Stimulated activated CD4-positive, alpha-beta T cell treated with anti-CD3 and anti-CD28 coated beads, TNF-alpha, amount 100 ng/mL, for 24 hours (primary cell): ENCODE results near the gene FBXO3.
A peak's percentile ranks its signal among the peaks of the same experiment; 100 is the strongest.
"Not testable (repeated sequence)": the region's sequence is repeated elsewhere in the genome, so short reads cannot be mapped to it uniquely, and the experiment has no call there.

ENCODE experiments used
- DNase-seq, 3 experiments: peaks; one replicate each; pipeline ENCODE4 v3.0.0-alpha.2; 2020; ENCODE audit warnings: low read depth in 3 of 3

The FBXO3 gene

DNA sequence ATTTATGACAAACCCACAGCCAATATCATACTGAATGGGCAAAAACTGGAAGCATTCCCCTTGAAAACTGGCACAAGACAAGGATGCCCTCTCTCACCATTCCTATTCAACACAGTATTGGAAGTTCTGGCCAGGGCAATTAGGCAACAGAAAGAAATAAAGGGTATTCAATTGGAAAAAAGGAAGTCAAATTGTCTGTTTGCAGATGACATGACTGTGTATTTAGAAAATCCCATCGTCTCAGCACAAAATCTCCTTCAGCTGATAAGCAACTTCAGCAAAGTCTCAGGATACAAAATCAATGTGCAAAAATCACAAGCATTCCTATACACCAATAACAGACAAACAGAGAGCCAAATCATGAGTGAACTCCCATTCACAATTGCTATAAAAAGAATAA lies 46.8 kb downstream of the FBXO3 start:
- DNase-seq, result not testable (repeated sequence)

GRCh38 chr11:33725496-33725895 lies 48.8 kb downstream of the FBXO3 start:
- DNase-seq, result no peak

DNA sequence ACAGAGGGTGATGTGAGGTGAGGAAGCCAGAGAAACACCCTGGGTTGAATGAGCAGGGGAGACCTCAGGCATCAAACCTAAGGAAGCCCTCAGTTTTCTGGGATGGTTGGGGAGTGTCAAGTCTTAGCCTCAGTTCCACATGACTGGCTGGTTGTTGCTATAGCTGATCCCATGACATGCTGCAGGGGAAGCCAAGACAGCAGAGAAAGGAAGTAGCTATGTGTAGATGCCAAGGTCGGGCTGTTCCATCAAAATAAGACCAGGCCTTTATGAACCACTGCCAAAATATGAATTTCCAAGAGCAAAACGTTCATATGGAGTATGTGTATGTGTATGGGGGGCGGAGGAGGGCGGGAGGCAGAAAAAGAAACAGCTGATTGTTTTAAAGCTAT lies 49.7 kb downstream of the FBXO3 start:
- no peak for DNase-seq

GRCh38 chr11:33723238-33723881 lies 51.0 kb downstream of the FBXO3 start:
- no peak for DNase-seq

- peak in 1 of 3 experiments; percentile 58 for DNase-seq
Observed at GRCh38 chr11:33722590-33723234, 51.6 kb downstream of the FBXO3 start.

- no peak for DNase-seq
Observed at GRCh38 chr11:33721984-33722383, 52.3 kb downstream of the FBXO3 start.

DNA sequence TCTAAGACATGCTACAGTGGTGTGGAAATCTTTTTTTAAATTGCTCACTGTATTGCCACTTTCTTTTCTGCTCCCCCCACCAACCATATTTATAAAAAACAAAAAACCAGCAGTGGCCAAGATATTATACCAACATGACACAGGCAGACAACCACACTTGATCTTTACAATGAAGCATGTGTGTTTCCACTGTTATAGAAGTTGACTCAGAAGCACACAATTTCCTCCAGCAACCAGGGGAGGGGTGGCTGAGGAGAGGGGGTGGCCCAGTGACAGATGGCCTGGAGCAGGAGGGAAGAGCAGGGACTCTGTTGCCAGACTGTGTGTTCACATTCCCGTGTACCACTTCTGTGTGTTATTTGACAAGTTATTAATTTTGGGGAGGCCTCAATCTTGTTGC lies 52.9 kb downstream of the FBXO3 start:
- DNase-seq, result no peak

DNA sequence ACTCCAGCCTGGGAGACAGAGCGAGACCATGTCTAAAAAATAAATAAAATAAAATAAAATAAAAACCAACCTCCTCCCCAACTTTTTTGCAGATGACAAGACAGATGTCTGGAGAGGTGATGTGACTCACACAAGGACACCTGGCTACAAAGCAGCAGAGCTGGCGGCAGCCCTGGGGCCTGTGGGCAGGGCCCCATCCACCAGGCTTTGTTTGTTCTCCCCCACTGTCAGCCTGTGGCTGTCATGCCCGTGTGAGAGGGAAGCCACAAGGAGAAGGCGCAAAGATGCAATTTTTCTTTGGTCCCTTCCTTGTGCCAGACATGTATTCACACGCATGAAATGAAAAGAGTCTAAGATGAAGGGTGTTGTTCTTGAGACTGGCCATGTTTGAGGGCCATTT lies 54.7 kb downstream of the FBXO3 start:
- no peak for DNase-seq

DNA sequence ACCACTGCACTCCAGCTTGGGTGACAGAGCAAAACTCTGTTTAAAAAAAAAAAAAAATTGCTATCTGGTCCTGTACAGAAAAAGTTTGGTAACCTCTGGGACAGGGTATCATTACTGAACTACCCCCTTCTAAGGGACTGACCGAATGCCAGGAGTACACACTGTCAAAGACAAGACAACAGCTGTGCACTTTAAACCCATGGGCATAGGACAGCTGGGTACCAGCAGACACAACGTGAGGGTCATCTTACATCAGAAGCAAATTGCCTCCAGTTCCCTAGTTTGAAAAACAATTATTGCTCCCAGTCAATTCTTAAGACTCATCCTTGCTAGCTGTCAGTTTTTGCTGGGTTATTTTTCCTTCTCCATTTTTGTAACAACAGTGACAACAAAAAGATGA lies 55.9 kb downstream of the FBXO3 start:
- no peak for DNase-seq

- DNase-seq, result no peak
Observed at GRCh38 chr11:33716243-33716642, 58.1 kb downstream of the FBXO3 start.

DNA sequence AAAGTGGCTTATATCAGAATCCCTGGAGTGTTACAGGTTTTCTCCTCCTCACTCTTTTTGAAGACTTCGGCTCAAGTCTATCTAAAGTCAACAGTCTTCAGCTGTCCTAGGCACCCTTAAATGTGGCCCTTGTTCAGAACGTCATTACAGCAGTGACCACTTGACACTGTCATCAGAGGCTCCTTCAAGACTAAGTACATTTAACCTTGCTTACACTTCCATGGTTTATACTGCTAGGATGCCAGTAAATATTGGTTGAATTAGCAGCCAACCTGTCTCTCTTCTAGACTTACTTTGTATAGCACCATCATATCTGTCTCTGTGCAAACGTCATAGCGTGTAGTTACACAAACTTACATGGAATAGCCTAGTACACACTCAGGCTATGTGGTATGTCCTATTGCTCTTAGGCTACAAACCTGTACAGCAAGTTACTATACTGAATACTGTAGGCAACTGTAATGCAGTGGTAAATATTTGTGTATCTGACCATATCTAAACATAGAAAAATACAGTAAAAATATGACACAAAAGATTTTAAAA lies 60.4 kb downstream of the FBXO3 start:
- no peak for DNase-seq

GRCh38 chr11:33713151-33713855 lies 61.0 kb downstream of the FBXO3 start:
- DNase-seq, result no peak

DNA sequence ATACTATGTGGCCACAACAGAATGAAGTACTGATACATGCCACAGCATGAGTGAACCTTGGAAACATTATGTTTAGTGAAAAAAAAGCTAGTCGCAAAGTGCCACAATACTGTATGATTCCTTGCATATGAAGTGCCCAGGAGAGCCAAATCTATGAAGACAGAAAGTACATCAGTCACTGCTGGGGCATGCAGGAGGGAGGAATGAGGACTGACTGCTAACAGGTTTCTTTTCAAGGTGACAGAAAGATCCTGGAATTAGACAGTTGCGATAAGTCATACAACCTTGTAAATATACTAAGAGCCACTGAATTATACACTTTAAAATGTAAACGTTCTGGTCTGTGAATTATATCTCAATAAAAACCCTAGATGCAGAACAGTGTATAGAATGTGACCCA lies 61.9 kb downstream of the FBXO3 start:
- no peak for DNase-seq

- no peak for DNase-seq
Observed at GRCh38 chr11:33709466-33709865, 64.9 kb downstream of the FBXO3 start.

GRCh38 chr11:33708985-33709384 lies 65.3 kb downstream of the FBXO3 start:
- no peak for DNase-seq

DNA sequence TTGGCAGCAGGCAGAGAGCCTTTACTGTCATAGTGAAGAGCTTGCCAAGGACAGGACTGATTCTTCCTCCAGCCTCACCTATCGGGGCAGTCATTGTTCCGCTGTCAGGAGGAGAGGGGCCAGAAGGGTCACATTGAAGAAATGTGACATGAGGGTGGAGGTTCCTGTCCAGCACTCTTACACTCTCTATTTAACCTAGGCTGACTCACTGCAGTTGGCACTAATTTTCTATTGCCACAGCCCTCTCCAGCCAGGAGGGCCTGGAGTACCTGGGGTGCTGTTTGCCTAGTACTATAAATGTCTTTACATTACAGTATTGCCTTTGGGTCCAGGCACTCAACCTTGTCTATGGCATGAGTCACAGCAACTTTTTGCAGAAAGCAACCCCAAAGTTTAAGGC lies 66.5 kb downstream of the FBXO3 start:
- not testable (repeated sequence) for DNase-seq

- DNase-seq, result no peak
Observed at GRCh38 chr11:33706966-33707365, 67.4 kb downstream of the FBXO3 start.

GRCh38 chr11:33706546-33706945 lies 67.8 kb downstream of the FBXO3 start:
- no peak for DNase-seq

- DNase-seq, result no peak
Observed at GRCh38 chr11:33704240-33705002, 69.9 kb downstream of the FBXO3 start.

- no peak for DNase-seq
Observed at GRCh38 chr11:33703788-33704187, 70.5 kb downstream of the FBXO3 start.

GRCh38 chr11:33703234-33703633 lies 71.1 kb downstream of the FBXO3 start:
- no peak for DNase-seq
